ENCODE data around the gene DCP1B.

- TF ChIP-seq, protein P1, sequence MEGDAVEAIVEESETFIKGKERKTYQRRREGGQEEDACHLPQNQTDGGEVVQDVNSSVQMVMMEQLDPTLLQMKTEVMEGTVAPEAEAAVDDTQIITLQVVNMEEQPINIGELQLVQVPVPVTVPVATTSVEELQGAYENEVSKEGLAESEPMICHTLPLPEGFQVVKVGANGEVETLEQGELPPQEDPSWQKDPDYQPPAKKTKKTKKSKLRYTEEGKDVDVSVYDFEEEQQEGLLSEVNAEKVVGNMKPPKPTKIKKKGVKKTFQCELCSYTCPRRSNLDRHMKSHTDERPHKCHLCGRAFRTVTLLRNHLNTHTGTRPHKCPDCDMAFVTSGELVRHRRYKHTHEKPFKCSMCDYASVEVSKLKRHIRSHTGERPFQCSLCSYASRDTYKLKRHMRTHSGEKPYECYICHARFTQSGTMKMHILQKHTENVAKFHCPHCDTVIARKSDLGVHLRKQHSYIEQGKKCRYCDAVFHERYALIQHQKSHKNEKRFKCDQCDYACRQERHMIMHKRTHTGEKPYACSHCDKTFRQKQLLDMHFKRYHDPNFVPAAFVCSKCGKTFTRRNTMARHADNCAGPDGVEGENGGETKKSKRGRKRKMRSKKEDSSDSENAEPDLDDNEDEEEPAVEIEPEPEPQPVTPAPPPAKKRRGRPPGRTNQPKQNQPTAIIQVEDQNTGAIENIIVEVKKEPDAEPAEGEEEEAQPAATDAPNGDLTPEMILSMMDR (IDR thresholded peaks at IDR 0.05; ENCODE audit: low read depth, low read length): no peak
- no peak for TF ChIP-seq EZH2phosphoT487 (IDR thresholded peaks at IDR 0.05; ENCODE audit: low read depth)
Observed at GRCh38 chr12:1918884-1919236, 85.4 kb downstream of the DCP1B start.
